ENCODE measurements around the gene MGAT4A. TPM values are rescaled to one million over a fixed set of nuclear protein-coding genes. Genes with fewer than 3 reads are reported as not detected.

The MGAT4A gene
- total and polyA plus RNA-seq, 2 donors (not counting 1 experiment from before 2014, with no cell fraction given), result 16.5 to 32.7 TPM

DNA sequence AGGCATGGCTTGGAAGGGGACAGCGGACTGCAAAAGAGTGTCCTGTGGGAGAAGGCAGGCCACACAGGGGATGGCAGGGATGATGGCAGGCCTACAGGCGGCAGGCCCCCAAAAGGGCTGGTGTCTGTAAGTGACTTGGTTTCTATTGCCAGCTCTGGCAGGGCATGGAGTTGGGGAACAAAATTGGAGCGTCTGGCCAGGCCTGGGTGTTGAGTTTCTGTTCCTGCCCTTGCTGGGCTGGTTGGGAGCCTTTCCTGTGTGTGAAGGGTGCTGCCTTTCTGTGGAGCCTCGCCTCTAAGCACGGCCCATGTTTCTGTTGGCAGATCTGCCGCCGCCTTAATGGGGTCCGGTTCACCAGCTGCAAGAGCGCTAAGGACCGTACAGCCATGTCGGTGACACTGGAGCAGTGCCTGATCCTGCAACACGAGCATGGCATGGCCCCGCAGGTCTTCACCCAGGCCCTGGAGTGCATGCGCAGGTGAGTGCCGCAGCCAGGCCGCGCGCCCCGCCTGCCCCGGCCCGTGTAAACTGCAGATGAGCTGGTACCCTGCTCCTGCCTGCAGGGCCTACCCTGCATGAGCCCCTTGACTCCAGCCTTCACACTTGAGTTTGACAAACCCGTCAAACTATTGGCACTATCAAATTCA is 154.1 kb downstream of the MGAT4A start:
- H3K4me3 ChIP-seq (ENCODE audit: control extremely low read depth in 1 of 5, extremely low read depth in 1 of 5, insufficient read depth in 1 of 5, low read depth in 2 of 5, low read length in 4 of 5), result no peak overlapping the region
- H3K27ac Mint-ChIP-seq, result no peak overlapping the region

DNA sequence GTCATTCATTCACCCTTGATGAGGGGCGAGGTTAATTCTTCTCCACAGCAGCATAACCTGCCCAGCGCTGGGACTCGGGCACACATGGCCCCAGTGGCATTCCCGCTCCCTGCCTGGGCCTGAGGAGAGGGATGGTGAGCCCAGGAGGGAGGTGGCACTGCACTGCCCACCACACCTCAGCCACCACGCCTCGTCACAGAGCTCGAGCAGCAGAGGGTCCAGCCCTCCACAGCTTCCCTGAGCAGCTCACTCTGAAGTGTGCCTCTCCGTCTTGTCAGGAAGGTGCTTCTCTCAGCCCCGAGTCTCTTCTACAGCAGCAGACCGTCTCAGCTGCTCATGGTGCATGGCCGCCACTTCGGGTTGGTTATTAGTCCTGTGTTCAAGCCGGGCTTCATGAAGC is 157.5 kb downstream of the MGAT4A start:
- over 99% methylated on average over 12 of the region's 13 CpGs for WGBS (ENCODE audit: insufficient coverage)
- Mint-ChIP-seq H3K4me1 (no peaks in the 10 kb centered on the region), H3K27me3 (no peaks in the 10 kb centered on the region), H3K27ac (no peak overlapping the region), H3K9me3 (ENCODE audit: insufficient read depth) (no peaks in the 10 kb centered on the region), H3K4me3 (no peak overlapping the region)
- DNase-seq (no peak), ATAC-seq (ENCODE audit: low read depth) (no peak)
- Histone ChIP-seq H3K4me3 (ENCODE audit: control extremely low read depth in 1 of 5, extremely low read depth in 1 of 5, insufficient read depth in 1 of 5, low read depth in 2 of 5, low read length in 4 of 5) (no peak overlapping the region), H4K20me1 (ENCODE audit: control insufficient read depth, insufficient read depth, low read length, poor library complexity, severe bottlenecking) (no peaks in the 10 kb centered on the region), H3K4me2 (replicated peaks; ENCODE audit: low read depth, low read length, poor library complexity, severe bottlenecking) (no peak overlapping the region), H2AFZ (ENCODE audit: insufficient read depth, low read depth, low read length, poor library complexity, severe bottlenecking) (no peak overlapping the region), H3K4me1 (ENCODE audit: control insufficient read depth in 2 of 2, insufficient read depth in 2 of 2, low read length in 2 of 2) (no peaks in the 10 kb centered on the region), H3K27me3 (replicated peaks in 1 of 4; ENCODE audit: control extremely low read depth in 1 of 4, control insufficient read depth in 3 of 4, insufficient read depth in 4 of 4, low read length in 3 of 4) (no peaks in the 10 kb centered on the region), H3K9me3 (ENCODE audit: control extremely low read depth in 1 of 3, control insufficient read depth in 2 of 3, insufficient read depth in 1 of 3, low read length in 2 of 3) (no peaks in the 10 kb centered on the region), H3K36me3 (replicated peaks in 1 of 2; ENCODE audit: control extremely low read depth in 1 of 2, control insufficient read depth in 1 of 2, extremely low read depth in 1 of 2, insufficient read depth in 2 of 2, low read length in 1 of 2) (peaks cover 9 to 18% of the 10 kb centered on the region in 2 experiments), H3K79me2 (ENCODE audit: control insufficient read depth, insufficient read depth, low read length) (no peaks in the 10 kb centered on the region), H3K9ac (ENCODE audit: low read length) (no peak overlapping the region), H3K27ac (ENCODE audit: low read length in 2 of 2) (no peak overlapping the region)
- CTCF ChIA-PET, result interaction anchor here (1.1 to 1.2 kb wide), 2 partner anchors 10 to 14 kb away, joined by 3 to 4 read pairs; no protein-coding TSS in a partner anchor
- intact Hi-C loops (cut with micrococcal nuclease), result no loop called here
- TF ChIP-seq, protein P1, sequence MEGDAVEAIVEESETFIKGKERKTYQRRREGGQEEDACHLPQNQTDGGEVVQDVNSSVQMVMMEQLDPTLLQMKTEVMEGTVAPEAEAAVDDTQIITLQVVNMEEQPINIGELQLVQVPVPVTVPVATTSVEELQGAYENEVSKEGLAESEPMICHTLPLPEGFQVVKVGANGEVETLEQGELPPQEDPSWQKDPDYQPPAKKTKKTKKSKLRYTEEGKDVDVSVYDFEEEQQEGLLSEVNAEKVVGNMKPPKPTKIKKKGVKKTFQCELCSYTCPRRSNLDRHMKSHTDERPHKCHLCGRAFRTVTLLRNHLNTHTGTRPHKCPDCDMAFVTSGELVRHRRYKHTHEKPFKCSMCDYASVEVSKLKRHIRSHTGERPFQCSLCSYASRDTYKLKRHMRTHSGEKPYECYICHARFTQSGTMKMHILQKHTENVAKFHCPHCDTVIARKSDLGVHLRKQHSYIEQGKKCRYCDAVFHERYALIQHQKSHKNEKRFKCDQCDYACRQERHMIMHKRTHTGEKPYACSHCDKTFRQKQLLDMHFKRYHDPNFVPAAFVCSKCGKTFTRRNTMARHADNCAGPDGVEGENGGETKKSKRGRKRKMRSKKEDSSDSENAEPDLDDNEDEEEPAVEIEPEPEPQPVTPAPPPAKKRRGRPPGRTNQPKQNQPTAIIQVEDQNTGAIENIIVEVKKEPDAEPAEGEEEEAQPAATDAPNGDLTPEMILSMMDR (IDR thresholded peaks at IDR 0.05), result no peak
- TF ChIP-seq EZH2 (IDR thresholded peaks at IDR 0.05; ENCODE audit: borderline replicate concordance, insufficient read depth, low read depth, low read length, poor library complexity, severe bottlenecking), result no peak
- POLR2A ChIA-PET, result no interaction called here

More for the DNA sequence above, 154.1 kb downstream of the MGAT4A start:
- H3K4me1 ChIP-seq (ENCODE audit: control insufficient read depth in 2 of 2, insufficient read depth in 2 of 2, low read length in 2 of 2), result peaks cover 6 to 10% of the 10 kb centered on the region in 2 donors
- Mint-ChIP-seq H3K4me3 (no peak overlapping the region), H3K4me1 (peaks cover 10% of the 10 kb centered on the region), H3K27me3 (no peaks in the 10 kb centered on the region), H3K9me3 (ENCODE audit: insufficient read depth) (no peaks in the 10 kb centered on the region)
- intact Hi-C loops (cut with micrococcal nuclease), result no loop called here
- peaks cover 0 to 13% of the 10 kb centered on the region in 2 experiments for H3K36me3 ChIP-seq (replicated peaks in 1 of 2; ENCODE audit: control extremely low read depth in 1 of 2, control insufficient read depth in 1 of 2, extremely low read depth in 1 of 2, insufficient read depth in 2 of 2, low read length in 1 of 2)
- ChIA-PET CTCF (no interaction called here), POLR2A (no interaction called here)
- H3K4me2 ChIP-seq (replicated peaks; ENCODE audit: low read depth, low read length, poor library complexity, severe bottlenecking), result no peak overlapping the region
- DNase-seq (no peak), ATAC-seq (ENCODE audit: low read depth) (no peak)
- 97% methylated on average over 22 of the region's 22 CpGs for WGBS (ENCODE audit: insufficient coverage)
- TF ChIP-seq EZH2 (IDR thresholded peaks at IDR 0.05; ENCODE audit: borderline replicate concordance, insufficient read depth, low read depth, low read length, poor library complexity, severe bottlenecking), result no peak
- TF ChIP-seq, protein P1 (IDR thresholded peaks at IDR 0.05), result no peak
- no peak overlapping the region for H2AFZ ChIP-seq (ENCODE audit: insufficient read depth, low read depth, low read length, poor library complexity, severe bottlenecking)
- no peaks in the 10 kb centered on the region for H3K9me3 ChIP-seq (ENCODE audit: control extremely low read depth in 1 of 3, control insufficient read depth in 2 of 3, insufficient read depth in 1 of 3, low read length in 2 of 3)
- no peaks in the 10 kb centered on the region for H3K79me2 ChIP-seq (ENCODE audit: control insufficient read depth, insufficient read depth, low read length)
- H3K27me3 ChIP-seq (replicated peaks in 1 of 4; ENCODE audit: control extremely low read depth in 1 of 4, control insufficient read depth in 3 of 4, insufficient read depth in 4 of 4, low read length in 3 of 4), result no peaks in the 10 kb centered on the region
- H3K27ac ChIP-seq (ENCODE audit: low read length in 2 of 2), result no peak overlapping the region
- H3K9ac ChIP-seq (ENCODE audit: low read length), result no peak overlapping the region
- no peaks in the 10 kb centered on the region for H4K20me1 ChIP-seq (ENCODE audit: control insufficient read depth, insufficient read depth, low read length, poor library complexity, severe bottlenecking)
